HG03139 (cell line): ENCODE results near the gene PSMB7.

Source experiments
- ATAC-seq: cut with Tn5 transposase; IDR thresholded peaks from one replicate; pipeline ENCODE4 v1.9.1; 2021; ENCODE audit not compliant: unreplicated experiment

Gene PSMB7

DNA sequence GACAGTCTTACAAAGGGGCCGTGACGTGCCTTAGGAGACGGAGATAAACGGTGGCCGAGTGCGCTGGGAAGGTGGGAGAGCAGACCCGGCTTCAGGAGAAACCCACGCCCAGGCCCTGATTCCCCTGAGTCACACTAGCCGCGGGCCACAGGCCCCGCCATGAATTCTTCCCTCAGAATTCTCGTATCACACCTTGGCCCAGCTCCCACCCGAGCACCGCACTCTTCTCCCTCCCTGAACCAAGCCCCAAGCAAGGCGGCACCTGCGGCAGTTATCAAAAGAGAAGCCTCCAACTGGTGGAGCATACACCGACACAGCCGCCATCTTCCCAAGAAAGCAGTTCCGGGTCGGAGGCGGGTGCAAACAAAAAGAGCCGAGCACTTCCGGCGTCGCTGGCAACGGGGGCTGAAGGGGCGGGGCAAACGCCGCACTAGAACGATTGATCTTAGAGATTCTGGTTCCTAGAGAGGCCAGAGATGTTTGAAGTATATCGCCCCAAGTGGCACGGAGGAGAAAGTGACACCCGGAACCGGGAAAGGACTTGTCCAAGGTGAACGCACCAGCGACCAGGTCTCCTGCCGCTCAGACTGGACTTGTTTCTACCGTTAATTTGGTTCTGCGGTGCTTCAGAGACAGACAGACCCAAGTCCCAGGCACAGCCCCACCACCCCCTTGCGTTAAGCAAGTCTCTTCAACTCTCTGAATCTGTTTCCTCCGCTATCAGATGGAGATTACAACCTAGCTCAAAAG lies at the start of gene PSMB7:
Gene PSMB7 (minus strand): TSS at position 341 of the 750 bp plus-strand sequence. CDS start 17 bp downstream, at position 324.
- ATAC-seq = peak; percentile 78

DNA sequence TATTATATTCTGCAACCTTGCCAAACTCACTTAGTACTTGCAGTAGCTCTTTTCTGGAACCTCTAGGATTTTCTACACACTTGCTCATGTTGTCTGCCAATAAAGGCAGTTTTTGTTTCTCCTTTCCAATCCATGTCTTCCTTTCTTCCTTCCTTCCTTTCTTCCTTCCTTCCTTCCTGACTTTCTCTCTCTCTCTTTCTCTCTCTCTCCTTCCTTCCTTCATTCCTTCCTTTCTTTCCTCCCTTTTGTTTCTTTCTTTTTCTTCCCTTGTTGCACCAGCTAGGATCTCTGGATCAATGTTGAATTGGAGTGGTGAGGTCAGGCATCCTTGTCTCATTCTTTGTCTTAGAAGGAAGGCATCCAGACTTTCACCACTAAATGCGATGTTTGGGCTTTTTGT lies 47.5 kb upstream of the PSMB7 start:
- no peak for ATAC-seq

DNA sequence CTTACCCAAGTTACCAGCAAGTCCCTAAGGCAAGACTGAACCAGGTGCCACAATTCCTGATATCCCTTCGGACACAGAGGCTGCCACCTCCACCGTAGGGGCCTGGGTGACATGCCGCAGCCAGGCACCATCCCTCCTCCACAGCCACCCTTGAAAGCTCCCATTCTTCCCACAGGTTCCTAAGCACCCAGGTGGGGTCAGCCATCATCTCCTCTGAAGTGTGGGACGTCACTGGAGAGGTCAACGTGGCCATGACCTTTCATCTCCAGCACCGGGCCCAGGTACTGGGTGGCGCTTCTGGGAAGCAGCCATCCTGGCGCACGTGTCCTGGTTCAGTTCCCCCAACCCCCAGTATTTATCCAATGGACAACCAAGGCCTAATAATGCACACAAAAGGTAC lies 43.2 kb upstream of the PSMB7 start:
- ATAC-seq = no peak

DNA sequence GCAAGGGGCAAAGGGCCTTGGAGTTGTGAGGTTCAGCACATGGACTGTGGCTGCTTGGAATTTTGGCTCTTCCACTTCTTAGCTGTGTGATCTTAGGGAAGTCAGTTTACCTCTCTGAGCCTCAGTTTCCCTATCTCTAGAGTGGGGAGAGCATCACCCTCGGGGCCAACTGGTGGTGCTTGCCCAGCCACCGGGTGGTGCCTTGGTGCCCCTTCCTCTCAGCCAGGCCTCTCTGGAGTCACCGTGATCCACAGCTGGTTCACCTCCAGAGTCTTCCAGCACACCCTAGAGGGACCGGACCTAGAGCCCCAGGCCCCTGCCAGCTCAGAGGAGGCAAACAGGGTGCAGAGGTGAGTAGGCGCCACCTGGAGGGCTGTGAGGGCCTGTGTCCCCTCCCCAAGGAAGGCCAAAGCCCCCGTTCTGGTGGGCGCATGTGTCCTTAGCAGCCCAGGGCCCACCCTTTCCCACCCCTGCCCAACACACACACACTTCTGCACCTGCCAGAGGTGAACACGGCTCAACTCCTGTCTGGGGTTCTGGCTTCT lies 42.7 kb upstream of the PSMB7 start:
- ATAC-seq = no peak

DNA sequence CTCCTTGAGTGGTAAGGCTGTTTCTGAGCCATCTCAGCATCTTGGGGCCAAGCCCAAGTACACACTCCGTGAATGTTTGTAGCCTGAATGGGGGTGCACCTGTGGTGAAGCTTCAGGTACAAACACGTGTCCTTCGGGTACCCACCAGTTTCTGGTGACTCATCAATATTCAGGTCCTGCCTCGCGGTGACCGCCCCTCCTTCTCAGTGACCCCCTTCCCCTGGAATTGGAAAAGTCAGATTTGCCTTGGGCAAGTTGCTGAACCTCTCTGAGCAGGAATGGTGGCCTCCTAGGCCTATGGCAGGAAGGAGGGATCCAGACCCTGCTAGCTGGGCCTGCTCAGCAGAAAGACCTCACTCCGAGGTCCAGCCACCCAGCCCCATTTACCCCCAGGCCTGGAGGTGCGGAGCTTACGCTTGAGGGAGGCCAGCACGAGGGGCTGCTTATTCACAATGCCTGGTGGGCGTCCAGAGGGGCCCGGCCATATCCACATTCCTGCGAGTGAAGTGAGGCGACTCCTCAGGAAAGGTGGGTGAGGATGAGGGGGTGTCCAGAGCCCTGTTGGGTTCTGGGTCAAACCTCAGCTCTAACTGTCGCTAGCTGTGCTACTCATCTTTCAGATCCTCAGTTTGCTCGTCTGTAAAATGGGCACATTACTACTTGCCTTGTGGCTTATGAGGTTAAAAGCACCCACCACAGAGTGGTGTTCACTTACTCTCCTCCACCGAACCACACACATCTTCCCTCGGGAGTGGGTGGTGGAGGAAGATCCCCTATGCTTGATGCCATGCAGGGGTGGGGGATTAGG lies 42.0 kb upstream of the PSMB7 start:
- ATAC-seq = no peak

DNA sequence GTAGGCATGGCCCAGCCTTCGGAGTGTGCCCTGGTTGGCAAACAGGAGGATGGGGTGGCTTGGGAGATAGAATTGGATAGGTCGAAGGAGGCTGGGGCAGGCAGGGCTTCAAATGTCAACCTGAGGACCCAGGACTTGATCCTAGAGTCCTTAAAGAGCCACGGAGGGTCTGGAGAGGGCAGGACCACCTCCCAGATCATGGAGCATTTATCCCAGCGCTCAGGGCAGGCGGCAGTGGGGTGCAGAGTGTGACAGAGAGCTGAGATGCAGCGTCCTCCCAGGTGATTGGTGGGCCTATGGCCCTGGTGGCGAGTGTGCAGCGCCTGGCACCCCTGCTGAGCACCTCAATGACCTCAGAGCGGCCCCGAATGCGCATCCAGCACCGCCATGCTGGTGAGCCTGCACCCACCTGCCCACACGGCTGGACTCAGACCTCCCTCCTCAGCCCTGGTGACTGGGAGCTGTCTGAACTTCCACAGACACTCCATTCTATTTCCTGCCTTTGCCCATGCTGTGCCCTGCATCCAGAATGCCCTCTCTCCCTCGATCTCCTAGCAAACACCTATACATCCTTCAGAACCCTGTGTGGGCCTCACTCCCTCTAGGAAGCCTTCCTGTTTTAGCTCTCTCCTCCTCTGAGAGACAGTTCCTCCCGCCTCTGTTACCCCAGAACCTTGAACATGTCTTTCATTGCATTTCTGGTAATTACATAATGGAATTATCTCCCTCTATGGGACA lies 41.3 kb upstream of the PSMB7 start:
- no peak for ATAC-seq

DNA sequence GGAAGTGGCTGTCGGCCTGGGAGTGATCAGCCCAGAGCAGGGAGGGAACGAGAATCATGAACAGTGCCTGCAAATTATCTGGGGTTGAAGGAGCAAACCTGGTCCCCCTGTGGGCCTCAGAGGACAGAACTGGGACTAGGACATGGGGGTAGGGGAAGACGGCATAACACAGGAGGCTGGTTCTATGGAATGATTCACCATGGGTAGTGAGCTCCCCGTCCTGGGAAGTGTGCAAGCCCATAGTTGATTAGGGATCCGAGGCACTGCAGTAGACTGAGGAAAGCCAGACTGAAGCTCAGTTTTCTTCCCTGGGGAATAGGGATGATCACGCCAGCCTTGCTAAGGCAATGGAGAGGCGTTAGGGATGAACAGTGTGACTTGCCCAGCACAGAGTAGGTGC lies 40.6 kb upstream of the PSMB7 start:
- no peak for ATAC-seq

DNA sequence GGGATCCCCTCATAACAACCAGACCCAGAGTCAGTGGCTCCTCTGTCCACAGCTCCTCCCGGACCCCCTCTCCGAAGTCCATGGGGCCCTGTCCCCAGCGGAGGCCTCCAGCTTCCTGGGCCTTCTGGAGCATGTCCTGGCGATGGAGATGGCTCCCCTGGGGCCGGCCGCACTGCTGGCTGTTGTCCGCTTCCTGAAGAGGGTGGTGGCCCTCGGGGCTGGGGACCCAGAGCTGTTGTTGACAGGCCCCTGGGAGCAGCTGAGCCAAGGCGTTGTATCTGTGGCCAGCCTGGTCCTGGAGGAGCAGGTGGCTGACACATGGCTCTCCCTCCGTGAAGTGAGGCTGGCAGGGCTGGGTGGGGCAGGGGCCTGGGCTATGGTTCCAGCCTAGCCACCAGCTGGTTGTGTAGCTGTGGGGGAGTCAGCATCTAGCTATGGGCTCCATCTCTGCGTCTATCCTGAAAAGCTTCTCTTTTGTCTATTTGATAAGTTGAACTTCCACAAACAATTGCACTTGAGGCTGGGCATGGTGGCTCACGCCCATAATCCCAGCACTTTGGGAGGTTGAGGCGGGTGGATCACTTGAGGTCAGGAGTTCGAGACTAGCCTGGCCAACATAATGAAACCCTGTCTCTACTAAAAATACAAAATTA lies 39.7 kb upstream of the PSMB7 start:
- ATAC-seq = no peak

DNA sequence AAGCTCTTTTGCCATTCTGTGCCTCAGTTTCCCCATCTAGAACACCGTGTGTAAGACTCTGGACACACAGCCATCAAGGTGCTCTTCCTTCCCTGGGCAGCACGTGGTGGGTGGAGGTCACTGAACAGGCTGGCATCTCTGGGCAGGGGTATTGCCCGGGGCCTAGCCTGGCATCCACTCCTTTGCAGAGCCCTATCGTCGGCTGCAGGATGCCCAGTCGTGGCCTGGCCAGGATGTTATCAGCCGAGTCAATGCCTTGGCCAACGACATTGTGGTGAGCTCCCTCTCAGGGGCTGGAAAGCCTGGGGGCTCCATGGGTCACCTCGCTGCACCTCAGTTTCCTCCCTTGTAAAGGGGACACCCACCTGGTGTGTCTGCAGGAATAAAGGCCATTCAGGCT lies 39.1 kb upstream of the PSMB7 start:
- ATAC-seq = no peak

DNA sequence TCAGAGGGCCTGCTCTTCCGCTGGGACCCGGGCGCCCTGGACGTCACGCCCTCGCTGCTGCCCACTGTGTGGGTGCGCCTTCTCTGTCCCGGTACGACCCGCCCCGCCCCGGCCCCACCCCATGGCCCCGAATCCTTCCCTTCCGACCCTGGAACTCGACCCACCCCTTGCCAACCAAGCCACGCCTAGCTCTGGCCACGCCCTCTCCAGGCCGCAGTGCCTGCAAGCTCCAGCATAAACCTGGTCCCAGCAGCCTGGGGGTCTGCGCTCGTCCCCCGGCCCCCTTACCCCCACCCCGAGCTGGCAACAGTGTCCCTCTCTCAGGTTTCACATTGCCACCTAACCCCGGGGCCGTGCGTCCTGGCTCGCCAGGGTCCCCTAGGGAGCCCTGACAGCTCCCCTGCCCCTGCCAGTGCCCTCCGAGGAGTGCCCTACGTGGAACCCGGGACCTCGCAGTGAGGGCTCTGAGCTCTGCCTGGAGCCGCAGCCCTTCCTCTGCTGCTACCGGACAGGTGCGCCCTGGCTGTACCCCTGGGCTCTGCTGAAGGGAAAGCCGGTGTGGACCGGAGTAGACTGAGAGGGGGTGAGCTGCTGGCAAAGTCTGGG lies 38.4 kb upstream of the PSMB7 start:
- no peak for ATAC-seq

DNA sequence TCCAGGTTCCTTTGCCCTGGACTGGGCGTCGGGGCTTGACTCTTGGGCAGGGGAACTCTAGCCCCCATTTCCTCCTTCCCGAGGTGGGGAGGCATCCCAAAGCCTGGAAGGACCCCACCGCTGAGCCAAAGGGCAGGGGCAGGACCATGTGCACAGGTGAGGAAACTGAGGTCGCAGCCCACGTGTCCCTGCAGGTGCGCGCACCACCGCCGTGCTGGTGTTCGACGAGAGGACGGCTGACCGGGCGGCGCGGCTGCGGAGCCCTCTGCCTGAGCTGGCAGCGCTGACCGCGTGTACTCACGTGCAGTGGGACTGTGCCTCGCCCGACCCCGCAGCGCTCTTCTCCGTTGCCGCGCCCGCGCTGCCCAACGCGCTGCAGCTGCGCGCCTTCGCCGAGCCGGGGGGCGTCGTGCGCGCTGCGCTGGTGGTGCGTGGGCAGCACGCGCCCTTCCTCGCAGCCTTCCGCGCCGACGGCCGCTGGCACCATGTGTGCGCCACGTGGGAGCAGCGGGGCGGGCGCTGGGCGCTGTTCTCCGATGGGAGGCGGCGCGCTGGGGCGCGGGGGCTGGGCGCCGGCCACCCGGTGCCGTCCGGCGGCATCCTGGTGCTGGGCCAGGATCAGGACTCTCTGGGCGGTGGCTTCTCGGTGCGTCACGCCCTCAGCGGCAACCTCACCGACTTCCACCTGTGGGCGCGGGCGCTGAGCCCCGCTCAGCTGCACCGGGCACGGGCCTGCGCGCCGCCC lies 37.8 kb upstream of the PSMB7 start:
- ATAC-seq = no peak

DNA sequence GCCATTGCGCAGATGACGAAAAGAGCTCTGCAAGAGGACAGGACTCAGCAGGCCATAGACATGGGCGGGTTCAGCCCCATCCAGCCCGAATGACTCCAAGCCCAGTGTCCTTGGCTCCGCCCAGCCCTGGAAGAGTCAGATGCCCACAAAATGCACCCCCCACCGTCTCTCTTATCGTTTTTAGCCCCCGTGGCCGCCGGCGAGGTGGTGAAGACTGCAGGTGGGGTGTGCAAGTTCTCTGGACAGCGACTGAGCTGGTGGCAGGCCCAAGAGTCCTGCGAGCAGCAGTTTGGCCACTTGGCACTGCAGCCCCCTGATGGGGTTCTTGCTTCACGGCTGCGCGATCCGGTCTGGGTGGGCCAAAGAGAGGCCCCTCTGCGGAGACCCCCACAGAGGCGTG lies 37.1 kb upstream of the PSMB7 start:
- ATAC-seq = no peak

DNA sequence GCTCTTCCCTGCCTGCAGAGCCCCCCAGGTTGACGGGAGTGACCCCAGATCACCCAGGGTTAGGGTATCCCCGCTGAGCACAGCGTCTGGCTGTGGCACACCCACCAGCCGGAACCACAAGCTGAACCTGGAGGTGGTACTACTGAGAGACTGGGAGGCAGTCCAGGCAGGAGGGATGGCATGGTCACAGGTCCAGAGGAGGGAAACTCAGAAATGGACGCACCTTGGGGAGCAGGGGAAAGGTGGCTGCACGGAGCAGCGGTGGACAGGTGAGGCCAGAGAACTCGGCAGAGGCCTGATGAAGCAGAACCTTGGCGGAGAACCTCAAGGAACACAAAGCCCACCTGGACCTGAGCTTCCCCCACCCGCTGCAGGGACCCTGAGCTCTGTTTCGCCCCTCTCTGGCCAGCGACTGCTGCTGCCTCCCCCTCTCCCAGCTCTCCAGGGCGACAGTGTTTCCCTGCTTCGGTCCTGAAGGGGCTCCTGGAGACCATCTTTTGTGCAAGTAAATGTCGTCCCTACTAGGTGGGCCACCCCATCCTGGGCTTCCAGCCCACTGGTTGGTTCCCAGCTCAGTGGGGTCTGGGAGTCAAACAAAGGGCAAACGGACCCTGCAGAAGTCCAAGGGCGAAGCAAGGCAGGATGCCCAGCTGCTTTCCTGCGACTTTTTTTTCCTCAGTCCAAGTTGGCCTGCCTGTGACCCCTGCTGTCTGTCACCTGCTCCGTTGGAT lies 35.9 kb upstream of the PSMB7 start:
- no peak for ATAC-seq

DNA sequence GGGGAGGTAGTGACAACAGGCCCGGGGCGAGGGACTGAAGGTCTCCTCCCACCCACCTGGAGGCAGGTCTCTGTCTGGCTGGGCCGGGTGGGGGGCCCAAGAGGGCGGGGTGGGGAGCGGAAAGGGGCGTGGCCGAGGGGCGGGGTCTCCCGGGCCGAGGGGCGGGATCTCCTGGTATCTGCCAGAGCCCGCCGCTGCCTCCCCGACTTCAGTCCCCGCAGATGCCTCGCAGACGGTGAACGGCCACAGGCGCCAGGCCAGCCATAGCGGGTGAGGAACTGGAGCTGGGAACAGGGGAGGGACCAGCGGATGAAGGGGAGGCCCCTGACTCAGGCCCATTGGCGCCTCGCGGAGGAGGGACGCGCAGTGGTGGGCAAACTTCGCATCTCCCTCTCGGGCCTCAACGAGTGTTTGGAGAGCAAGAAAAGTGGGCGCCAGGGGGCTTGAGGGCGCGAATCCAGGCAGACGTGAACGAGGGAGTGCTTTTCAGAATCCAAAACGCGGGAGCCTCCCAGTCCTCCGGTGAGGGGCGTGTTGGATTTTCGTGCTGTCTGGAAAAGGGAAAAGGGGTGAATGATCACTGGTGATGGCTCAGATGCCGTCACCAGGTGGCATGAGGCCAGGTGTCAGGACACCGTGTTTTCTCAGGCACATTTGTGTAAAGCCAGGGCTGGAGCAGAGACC lies 35.1 kb upstream of the PSMB7 start, which contains the start of gene ADGRD2:
Gene ADGRD2 (plus strand): TSS at position 211 of the 684 bp plus-strand sequence. CDS start 1,216 bp downstream, outside the sequence.
- no peak for ATAC-seq

DNA sequence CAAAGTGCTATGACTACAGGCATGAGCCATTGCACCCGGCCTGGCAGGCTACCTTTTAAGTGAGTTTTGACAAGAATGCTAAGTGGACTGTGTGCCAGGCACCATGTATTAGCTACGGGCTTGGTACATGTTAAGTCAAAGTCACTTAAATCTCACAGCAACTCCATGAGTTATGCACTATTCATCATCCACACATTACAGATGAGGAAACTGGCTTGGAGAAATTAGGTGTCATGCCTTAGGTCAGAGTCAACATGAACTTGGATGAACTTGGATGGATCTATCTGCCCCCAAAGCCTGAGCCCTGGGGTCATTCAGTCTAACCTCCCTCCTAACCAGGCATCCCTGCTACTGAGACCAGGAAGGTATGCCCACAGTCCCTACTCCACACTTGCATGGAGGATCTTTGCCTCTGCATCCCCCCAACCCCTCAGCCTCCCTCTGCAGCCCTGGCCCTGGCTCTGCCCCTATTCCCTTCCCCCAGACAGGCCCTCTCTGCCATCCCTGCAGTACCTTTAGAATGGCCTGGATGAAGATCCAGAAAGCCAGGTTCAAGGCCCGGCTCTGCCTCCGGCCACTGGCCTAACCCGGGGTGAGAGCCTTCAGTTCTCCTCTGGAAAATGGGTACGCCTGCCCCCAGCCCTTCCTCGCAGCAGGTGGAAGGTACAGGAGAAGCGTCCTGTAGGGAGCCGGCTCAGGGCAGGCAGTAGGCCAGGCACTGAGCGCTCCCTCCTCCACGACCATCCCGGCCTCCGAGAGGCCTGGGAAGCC lies 34.3 kb upstream of the PSMB7 start:
- no peak for ATAC-seq

DNA sequence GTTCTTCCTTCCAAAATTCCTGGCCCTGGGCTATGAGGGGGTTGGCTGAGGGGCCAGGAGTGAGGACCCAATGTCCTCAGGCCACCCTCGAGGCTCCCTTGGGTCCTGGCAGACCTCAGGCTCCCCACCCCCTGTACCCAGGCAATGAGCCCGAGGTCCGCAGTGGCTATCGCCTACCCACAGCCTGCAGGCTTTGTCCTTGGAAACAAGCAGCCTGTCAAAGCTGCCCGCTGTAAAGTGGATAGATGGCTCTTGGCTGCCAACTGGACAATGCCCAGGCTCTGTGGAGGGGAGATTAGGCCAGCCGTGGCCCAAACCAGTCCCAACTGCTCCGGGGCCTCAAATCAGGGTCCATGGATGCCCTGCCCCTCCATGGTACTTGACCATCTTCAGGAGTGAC lies 32.8 kb upstream of the PSMB7 start:
- ATAC-seq = no peak

DNA sequence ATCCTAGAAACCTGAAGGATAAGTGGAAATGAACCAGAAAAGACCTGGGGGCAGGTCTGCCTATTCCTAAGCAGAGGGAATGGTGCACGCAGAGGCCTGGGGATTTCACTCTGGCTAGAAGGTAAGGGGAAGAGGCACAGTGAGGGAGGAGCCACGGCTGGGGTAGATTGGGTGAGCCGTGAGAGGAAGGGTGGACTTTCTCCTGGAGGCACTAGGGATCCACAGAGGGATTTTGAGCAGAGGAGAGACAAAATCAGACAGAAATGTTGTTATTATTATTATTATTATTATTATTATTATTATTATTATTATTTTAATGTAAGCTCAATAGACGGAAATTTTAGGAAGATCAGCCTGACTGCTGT lies 32.0 kb upstream of the PSMB7 start:
- ATAC-seq = no peak

DNA sequence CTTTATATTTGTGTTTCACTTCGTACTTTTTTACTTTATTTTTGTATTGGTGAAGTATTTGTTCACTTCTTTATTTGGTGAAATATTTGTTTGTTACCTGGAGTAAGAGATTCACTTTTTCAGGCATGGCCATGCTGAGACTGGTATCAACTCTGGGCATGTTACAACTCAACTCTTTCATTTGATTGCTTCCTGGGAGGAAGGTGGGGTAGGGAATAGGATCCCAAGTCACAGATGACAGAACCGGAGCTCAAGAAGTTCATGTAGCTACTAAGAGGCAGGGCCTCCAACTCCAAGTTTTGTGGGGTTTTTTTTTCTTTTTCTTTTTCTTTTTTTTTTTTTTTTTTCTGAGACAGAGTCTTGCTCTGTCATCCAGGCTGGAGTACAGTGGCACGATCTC lies 28.9 kb upstream of the PSMB7 start:
- no peak for ATAC-seq
